Measurements from ENCODE around the gene PCDHGC4. TPM values are rescaled to one million over a fixed set of nuclear protein-coding genes. Genes with fewer than 3 reads are reported as not detected.

Gene PCDHGC4
- total RNA-seq, 1 experiment from 2014 or later, result 0.69 TPM

DNA sequence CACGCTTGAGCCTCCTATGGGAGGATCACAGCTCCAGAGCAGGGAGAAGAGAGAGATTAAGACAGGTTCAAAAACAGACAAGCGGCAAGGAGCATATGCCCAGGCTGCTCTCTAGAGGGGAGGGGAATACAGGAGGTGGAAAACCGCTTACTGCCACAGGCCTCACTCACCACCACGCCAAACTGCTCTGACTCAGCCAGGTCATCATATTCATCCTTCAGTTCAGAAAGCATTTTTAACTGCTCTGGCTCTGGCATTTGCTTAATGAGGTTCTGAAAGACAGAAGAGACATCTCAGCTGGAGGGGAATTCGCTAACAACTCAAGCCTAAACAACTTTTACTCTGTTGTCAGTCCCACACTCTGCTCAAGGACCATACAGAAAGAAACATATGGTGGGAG lies 44.2 kb downstream of the PCDHGC4 start:
- peak; percentile 86 for DNase-seq (ENCODE audit: low read depth)

DNA sequence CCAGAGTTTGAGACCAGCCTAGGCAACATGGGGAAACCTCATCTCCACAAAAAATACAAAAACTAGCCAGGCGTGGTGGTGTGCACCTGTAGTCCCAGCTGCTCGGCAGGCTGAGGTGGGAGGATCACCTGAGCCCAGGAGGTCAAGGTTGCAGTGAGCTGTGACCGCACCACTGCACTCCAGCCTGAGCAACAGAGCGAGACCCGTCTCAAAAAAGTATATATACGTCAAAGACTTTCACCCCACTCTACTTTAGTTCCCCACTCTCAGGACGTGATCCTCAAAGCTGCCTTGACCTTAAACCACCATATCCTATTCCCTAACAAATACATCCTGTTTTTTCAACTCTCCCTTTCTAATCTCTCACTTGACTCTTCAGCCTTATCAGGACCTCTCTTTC lies 45.0 kb downstream of the PCDHGC4 start:
- DNase-seq (ENCODE audit: low read depth), result no peak

- DNase-seq (ENCODE audit: low read depth), result no peak
Measured at GRCh38 chr5:141532726-141533125, 47.9 kb downstream of the PCDHGC4 start.

DNA sequence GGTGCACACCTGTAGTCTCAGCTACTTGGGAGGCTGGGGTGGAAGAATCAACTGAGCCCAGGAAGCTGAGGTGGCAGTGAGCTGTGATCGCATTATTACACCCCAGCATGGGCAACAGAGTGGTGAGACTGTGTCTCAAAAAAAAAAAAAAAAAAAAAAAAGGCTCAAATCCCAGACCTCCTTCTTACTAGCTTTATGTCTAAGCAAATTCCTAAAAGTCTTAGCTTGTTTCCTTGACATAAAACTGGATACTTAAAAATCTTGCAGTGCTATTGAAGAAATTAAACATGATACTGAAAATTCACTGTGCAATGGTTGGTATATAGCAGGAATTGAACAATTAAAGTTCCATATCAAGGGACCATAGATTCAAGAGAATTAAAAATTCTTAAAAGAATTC lies 49.1 kb downstream of the PCDHGC4 start:
- DNase-seq (ENCODE audit: low read depth), result no peak

- no peak for DNase-seq (ENCODE audit: low read depth)
Measured at GRCh38 chr5:141534492-141535213, 49.8 kb downstream of the PCDHGC4 start.

Other genes with a start within 250 kb of the PCDHGC4 start
- gene PCDHB15, start 239.6 kb upstream of the PCDHGC4 start, total RNA-seq (2014; rRNA removed), result 3.8 TPM in 2 replicates
- gene SLC25A2, start 181.0 kb upstream of the PCDHGC4 start, total RNA-seq (2014; rRNA removed), result 0.17 TPM in 1 of 2 replicates, not detected in the other
- 65.1 and 67.6 TPM in 2 replicates for gene TAF7, start 164.2 kb upstream of the PCDHGC4 start, total RNA-seq (2014; rRNA removed)
- gene PCDHGA1, start 154.5 kb upstream of the PCDHGC4 start, total RNA-seq (2014; rRNA removed), result 5.3 and 7.1 TPM in 2 replicates
- 0.90 and 1.1 TPM in 2 replicates for gene PCDHGA2, start 146.3 kb upstream of the PCDHGC4 start, total RNA-seq (2014; rRNA removed)
- gene PCDHGA3, start 141.2 kb upstream of the PCDHGC4 start, total RNA-seq (2014; rRNA removed), result 0.57 TPM in 1 of 2 replicates, not detected in the other
- 6.8 and 8.1 TPM in 2 replicates for gene PCDHGB1, start 134.9 kb upstream of the PCDHGC4 start, total RNA-seq (2014; rRNA removed)
- 3.9 and 4.4 TPM in 2 replicates for gene PCDHGA4, start 130.0 kb upstream of the PCDHGC4 start, total RNA-seq (2014; rRNA removed)
- 9.0 and 12.5 TPM in 2 replicates for gene PCDHGB2, start 125.0 kb upstream of the PCDHGC4 start, total RNA-seq (2014; rRNA removed)
- gene PCDHGA5, start 120.9 kb upstream of the PCDHGC4 start, total RNA-seq (2014; rRNA removed), result 0.98 and 1.5 TPM in 2 replicates
- gene PCDHGB3, start 114.8 kb upstream of the PCDHGC4 start, total RNA-seq (2014; rRNA removed), result 1.4 and 1.6 TPM in 2 replicates
- gene PCDHGA6, start 111.1 kb upstream of the PCDHGC4 start, total RNA-seq (2014; rRNA removed), result 0.77 and 0.98 TPM in 2 replicates
- gene PCDHGA7, start 102.3 kb upstream of the PCDHGC4 start, total RNA-seq (2014; rRNA removed), result 0.57 and 0.77 TPM in 2 replicates
- 0.69 and 0.71 TPM in 2 replicates for gene PCDHGB4, start 97.3 kb upstream of the PCDHGC4 start, total RNA-seq (2014; rRNA removed)
- 0.26 and 0.75 TPM in 2 replicates for gene PCDHGA8, start 92.4 kb upstream of the PCDHGC4 start, total RNA-seq (2014; rRNA removed)
- gene PCDHGB5, start 87.1 kb upstream of the PCDHGC4 start, total RNA-seq (2014; rRNA removed), result 0.52 and 2.1 TPM in 2 replicates
- 0.64 and 0.75 TPM in 2 replicates for gene PCDHGA9, start 82.3 kb upstream of the PCDHGC4 start, total RNA-seq (2014; rRNA removed)
- gene PCDHGB6, start 77.0 kb upstream of the PCDHGC4 start, total RNA-seq (2014; rRNA removed), result 0.32 and 0.40 TPM in 2 replicates
- 17.4 and 21.4 TPM in 2 replicates for gene PCDHGA10, start 72.0 kb upstream of the PCDHGC4 start, total RNA-seq (2014; rRNA removed)
- 0.52 and 0.83 TPM in 2 replicates for gene PCDHGB7, start 67.4 kb upstream of the PCDHGC4 start, total RNA-seq (2014; rRNA removed)
- 0.64 and 0.75 TPM in 2 replicates for gene PCDHGA11, start 64.0 kb upstream of the PCDHGC4 start, total RNA-seq (2014; rRNA removed)
- 6.1 and 6.9 TPM in 2 replicates for gene PCDHGA12, start 54.5 kb upstream of the PCDHGC4 start, total RNA-seq (2014; rRNA removed)
- gene PCDHGC3, start 9.1 kb upstream of the PCDHGC4 start, total RNA-seq (2014; rRNA removed), result 96.0 and 98.3 TPM in 2 replicates
- 1.7 and 2.0 TPM in 2 replicates for gene PCDHGC5, start 4.1 kb downstream of the PCDHGC4 start, total RNA-seq (2014; rRNA removed)
- gene DIAPH1, start 134.0 kb downstream of the PCDHGC4 start, total RNA-seq (2014; rRNA removed), result 28.2 and 38.9 TPM in 2 replicates
- gene HDAC3, start 151.8 kb downstream of the PCDHGC4 start, total RNA-seq (2014; rRNA removed), result 58.8 and 65.2 TPM in 2 replicates
- gene RELL2, start 152.0 kb downstream of the PCDHGC4 start, total RNA-seq (2014; rRNA removed), result 5.2 and 7.0 TPM in 2 replicates
- 10.1 and 12.5 TPM in 2 replicates for gene FCHSD1, start 166.4 kb downstream of the PCDHGC4 start, total RNA-seq (2014; rRNA removed)
- gene ARAP3, start 197.2 kb downstream of the PCDHGC4 start, total RNA-seq (2014; rRNA removed), result 0.69 and 0.83 TPM in 2 replicates